ENCODE data around the gene ZNF438.
"Not testable (repeated sequence)": the region's sequence is repeated elsewhere in the genome, so short reads cannot be mapped to it uniquely, and the experiment has no call there.

The ZNF438 gene

GRCh38 chr10:30918651-30919050 lies 113.0 kb downstream of the ZNF438 start:
- no peaks in the 10 kb centered on the region for H3K36me3 ChIP-seq (ENCODE audit: control insufficient read depth, insufficient read depth, low read length)
- no peak overlapping the region for H3K27ac ChIP-seq (ENCODE audit: insufficient read depth, low read depth, low read length, poor library complexity, severe bottlenecking)
- no peaks in the 10 kb centered on the region for H3K4me1 ChIP-seq (ENCODE audit: control insufficient read depth, insufficient read depth, low read length)
- 93 to 95% methylated on average over 2 of the region's 2 CpGs for WGBS, 2 experiments
- H3K9me3 ChIP-seq (ENCODE audit: control insufficient read depth, low read length) = no peaks in the 10 kb centered on the region
- H3K27me3 ChIP-seq (ENCODE audit: control insufficient read depth, insufficient read depth, low read length, poor library complexity, severe bottlenecking) = no peaks in the 10 kb centered on the region
- H3K4me3 ChIP-seq (ENCODE audit: insufficient read depth, low read depth, low read length) = no peak overlapping the region

DNA sequence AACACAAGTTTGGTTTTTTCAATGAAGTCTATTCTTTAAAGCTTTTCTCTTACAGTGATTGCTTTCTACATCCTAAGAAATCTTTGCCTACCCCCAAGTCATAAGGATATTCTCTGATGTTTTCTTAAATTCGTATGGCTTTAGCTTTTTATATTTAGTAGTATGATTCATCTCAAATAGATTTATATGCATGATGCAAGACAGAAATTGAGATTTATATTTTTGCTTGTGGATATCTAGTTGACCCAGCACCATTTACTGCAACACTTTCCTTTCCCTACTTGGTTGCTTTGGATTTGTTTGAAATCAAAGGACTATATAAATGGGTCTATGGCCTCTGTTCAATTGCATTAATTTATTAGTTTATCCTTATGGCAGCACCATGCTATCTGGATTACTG lies 113.9 kb downstream of the ZNF438 start:
- no peaks in the 10 kb centered on the region for H3K27me3 ChIP-seq (ENCODE audit: control insufficient read depth, insufficient read depth, low read length, poor library complexity, severe bottlenecking)
- H3K4me3 ChIP-seq (ENCODE audit: insufficient read depth, low read depth, low read length) = no peak overlapping the region
- no peak overlapping the region for H3K27ac ChIP-seq (ENCODE audit: insufficient read depth, low read depth, low read length, poor library complexity, severe bottlenecking)
- 83% methylated on average over 1 of the region's 1 CpG; no CpG with 5 or more reads in 1 of the 2 experiments for WGBS, 2 experiments
- H3K36me3 ChIP-seq (ENCODE audit: control insufficient read depth, insufficient read depth, low read length) = no peaks in the 10 kb centered on the region
- H3K9me3 ChIP-seq (ENCODE audit: control insufficient read depth, low read length) = no peaks in the 10 kb centered on the region
- no peaks in the 10 kb centered on the region for H3K4me1 ChIP-seq (ENCODE audit: control insufficient read depth, insufficient read depth, low read length)

DNA sequence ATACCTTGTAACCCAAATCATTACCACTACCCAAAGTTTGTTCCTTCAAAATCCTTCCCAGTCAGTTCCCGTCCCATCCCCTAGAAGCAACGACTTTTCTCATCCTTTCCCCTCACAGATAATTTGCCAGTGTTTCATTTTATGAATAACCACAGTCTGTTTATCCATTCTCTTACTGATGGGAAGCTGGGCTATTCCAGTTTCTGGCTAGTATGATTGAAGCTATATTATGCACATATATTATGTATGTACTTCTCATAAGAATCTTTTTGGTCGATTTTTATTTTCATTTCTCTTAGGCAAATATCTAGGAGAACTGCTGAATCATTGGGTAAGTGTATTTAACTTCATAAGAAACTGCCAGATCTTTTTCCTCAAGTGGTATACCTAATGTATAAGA lies 114.6 kb downstream of the ZNF438 start:
- Histone ChIP-seq H3K27me3 (ENCODE audit: control insufficient read depth, insufficient read depth, low read length, poor library complexity, severe bottlenecking) (no peaks in the 10 kb centered on the region), H3K9me3 (ENCODE audit: control insufficient read depth, low read length) (no peaks in the 10 kb centered on the region), H3K4me3 (ENCODE audit: insufficient read depth, low read depth, low read length) (no peak overlapping the region), H3K4me1 (ENCODE audit: control insufficient read depth, insufficient read depth, low read length) (no peaks in the 10 kb centered on the region), H3K36me3 (ENCODE audit: control insufficient read depth, insufficient read depth, low read length) (no peaks in the 10 kb centered on the region), H3K27ac (ENCODE audit: insufficient read depth, low read depth, low read length, poor library complexity, severe bottlenecking) (no peak overlapping the region)
- WGBS, 2 experiments = 83 to 91% methylated on average over 2 to 3 of the region's 3 CpGs

DNA sequence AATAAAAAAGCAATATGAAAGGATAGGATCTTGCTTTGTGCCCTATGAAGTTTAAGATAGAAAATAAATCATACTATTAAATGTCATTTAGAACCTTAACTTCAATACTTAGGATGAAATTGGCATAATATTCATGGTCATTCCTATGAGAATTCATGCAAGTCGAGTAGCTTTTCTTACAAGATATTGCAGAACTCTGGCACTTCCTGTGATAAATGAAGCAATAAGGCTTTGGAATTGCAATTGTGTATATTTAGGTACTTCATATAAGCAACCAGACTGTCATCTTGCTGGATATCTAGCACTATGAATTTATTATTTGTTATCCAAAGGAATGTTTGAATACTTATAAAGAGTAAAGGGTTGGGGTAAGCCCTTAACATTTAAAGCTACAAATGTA lies 116.5 kb downstream of the ZNF438 start:
- Histone ChIP-seq H3K36me3 (ENCODE audit: control insufficient read depth, insufficient read depth, low read length) (no peaks in the 10 kb centered on the region), H3K27ac (ENCODE audit: insufficient read depth, low read depth, low read length, poor library complexity, severe bottlenecking) (no peak overlapping the region), H3K9me3 (ENCODE audit: control insufficient read depth, low read length) (no peaks in the 10 kb centered on the region), H3K4me3 (ENCODE audit: insufficient read depth, low read depth, low read length) (no peak overlapping the region), H3K27me3 (ENCODE audit: control insufficient read depth, insufficient read depth, low read length, poor library complexity, severe bottlenecking) (no peaks in the 10 kb centered on the region), H3K4me1 (ENCODE audit: control insufficient read depth, insufficient read depth, low read length) (no peaks in the 10 kb centered on the region)
- 80 to 83% methylated on average over 1 of the region's 1 CpG for WGBS, 2 experiments

DNA sequence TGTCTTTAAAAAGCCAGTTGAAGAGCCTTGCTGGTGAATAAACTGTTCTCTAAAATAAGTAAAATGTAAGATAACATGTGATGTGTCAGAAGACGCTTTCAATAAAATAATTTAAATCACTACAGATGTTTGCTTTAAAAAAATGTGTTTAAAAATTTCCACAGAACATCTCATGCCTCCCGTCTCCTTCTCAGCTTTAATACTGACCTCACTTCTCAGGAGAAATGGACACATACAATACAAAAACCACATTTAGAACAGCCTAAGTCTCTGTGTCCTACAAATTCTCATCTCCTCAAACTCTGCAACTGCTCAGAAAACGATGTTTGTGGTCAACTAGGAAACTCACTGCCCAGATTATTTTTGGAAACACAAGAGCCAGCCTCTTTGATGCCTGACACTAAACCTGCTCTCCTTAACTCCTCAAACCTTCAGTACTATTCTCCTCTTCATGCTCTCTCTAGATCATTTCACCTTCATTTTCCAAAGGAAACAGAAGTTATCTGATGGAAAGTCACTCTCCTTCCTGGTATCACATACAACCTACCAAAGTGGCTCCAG lies 120.3 kb downstream of the ZNF438 start:
- no peak overlapping the region for H3K4me3 ChIP-seq (ENCODE audit: insufficient read depth, low read depth, low read length)
- H3K27me3 ChIP-seq (ENCODE audit: control insufficient read depth, insufficient read depth, low read length, poor library complexity, severe bottlenecking) = no peaks in the 10 kb centered on the region
- H3K27ac ChIP-seq (ENCODE audit: insufficient read depth, low read depth, low read length, poor library complexity, severe bottlenecking) = no peak overlapping the region
- no peaks in the 10 kb centered on the region for H3K9me3 ChIP-seq (ENCODE audit: control insufficient read depth, low read length)
- no peaks in the 10 kb centered on the region for H3K36me3 ChIP-seq (ENCODE audit: control insufficient read depth, insufficient read depth, low read length)
- no peaks in the 10 kb centered on the region for H3K4me1 ChIP-seq (ENCODE audit: control insufficient read depth, insufficient read depth, low read length)
- WGBS, 2 experiments = 88 to 95% methylated on average over 2 to 3 of the region's 3 CpGs

DNA sequence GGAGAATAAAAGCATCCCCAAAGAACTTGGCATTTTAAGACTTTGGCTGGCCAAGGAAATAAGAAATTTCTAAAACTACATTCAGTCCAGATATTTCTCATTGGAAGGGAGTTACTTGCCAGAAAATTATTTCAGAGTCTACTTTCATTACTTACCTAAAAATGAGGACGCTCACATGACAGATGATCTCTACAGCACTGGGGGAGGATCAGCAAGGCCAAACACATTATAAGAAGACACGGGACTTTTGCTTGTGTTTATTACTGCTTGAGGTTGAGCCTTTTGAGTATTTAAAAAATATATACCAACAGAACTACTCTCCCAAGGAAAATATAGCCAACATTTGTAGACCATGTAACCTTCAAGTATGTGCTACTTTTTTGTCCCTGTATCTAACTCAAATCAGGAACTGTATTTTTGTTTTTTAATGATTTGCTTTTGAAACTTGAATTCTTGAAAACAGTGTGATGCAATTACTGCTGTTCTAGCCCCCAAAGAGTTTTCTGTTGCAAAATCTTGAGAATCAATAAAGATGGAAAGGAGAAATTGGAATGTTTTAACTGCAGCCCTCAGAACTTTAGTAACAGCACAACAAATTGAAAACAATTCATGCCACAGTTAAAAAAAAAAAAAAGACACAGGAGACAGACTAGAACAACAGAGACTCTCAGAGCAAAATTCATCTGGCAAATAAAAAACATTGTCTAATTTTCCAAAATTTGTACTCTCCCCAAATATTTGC lies 128.1 kb downstream of the ZNF438 start:
- Histone ChIP-seq H3K4me1 (ENCODE audit: control insufficient read depth, insufficient read depth, low read length) (no peaks in the 10 kb centered on the region), H3K9me3 (ENCODE audit: control insufficient read depth, low read length) (no peaks in the 10 kb centered on the region), H3K4me3 (ENCODE audit: insufficient read depth, low read depth, low read length) (no peak overlapping the region), H3K27ac (ENCODE audit: insufficient read depth, low read depth, low read length, poor library complexity, severe bottlenecking) (no peak overlapping the region), H3K27me3 (ENCODE audit: control insufficient read depth, insufficient read depth, low read length, poor library complexity, severe bottlenecking) (no peaks in the 10 kb centered on the region), H3K36me3 (ENCODE audit: control insufficient read depth, insufficient read depth, low read length) (no peaks in the 10 kb centered on the region)
- WGBS, 2 experiments = 91 to 96% methylated on average over 2 of the region's 2 CpGs

GRCh38 chr10:30902621-30903396 lies 128.9 kb downstream of the ZNF438 start:
- Histone ChIP-seq H3K36me3 (ENCODE audit: control insufficient read depth, insufficient read depth, low read length) (no peaks in the 10 kb centered on the region), H3K27me3 (ENCODE audit: control insufficient read depth, insufficient read depth, low read length, poor library complexity, severe bottlenecking) (no peaks in the 10 kb centered on the region), H3K9me3 (ENCODE audit: control insufficient read depth, low read length) (no peaks in the 10 kb centered on the region), H3K4me3 (ENCODE audit: insufficient read depth, low read depth, low read length) (no peak overlapping the region), H3K4me1 (ENCODE audit: control insufficient read depth, insufficient read depth, low read length) (no peaks in the 10 kb centered on the region), H3K27ac (ENCODE audit: insufficient read depth, low read depth, low read length, poor library complexity, severe bottlenecking) (no peak overlapping the region)
- WGBS, 2 experiments = 91 to 93% methylated on average over 37 of the region's 37 CpGs

DNA sequence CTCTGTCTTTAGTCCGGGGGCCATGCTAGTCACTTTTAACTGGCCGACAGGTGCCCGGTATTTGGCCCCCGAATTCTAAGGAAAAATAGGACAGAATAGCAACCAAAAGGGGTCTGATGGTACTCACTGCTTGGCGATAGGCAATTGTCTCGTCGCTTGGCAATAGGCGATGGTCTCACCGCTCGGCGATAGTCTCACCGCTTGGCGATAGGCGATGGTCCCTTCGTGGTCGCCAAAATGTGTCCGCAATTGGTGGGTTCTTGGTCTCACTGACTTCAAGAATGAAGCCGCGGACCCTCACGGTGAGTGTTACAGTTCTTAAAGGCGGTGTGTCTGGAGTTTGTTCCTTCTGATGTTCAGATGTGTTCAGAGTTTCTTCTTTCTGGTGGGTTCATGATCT lies 130.2 kb downstream of the ZNF438 start:
- not testable (repeated sequence) for H3K9me3 ChIP-seq (ENCODE audit: control insufficient read depth, low read length); H3K4me1 ChIP-seq (ENCODE audit: control insufficient read depth, insufficient read depth, low read length); H3K36me3 ChIP-seq (ENCODE audit: control insufficient read depth, insufficient read depth, low read length); H3K27ac ChIP-seq (ENCODE audit: insufficient read depth, low read depth, low read length, poor library complexity, severe bottlenecking); H3K4me3 ChIP-seq (ENCODE audit: insufficient read depth, low read depth, low read length); H3K27me3 ChIP-seq (ENCODE audit: control insufficient read depth, insufficient read depth, low read length, poor library complexity, severe bottlenecking)
- WGBS, 2 experiments = 94 to 97% methylated on average over 21 of the region's 21 CpGs

- WGBS, 2 experiments = 93 to 96% methylated on average over 1 of the region's 1 CpG
- H3K4me1 ChIP-seq (ENCODE audit: control insufficient read depth, insufficient read depth, low read length) = no peaks in the 10 kb centered on the region
- H3K9me3 ChIP-seq (ENCODE audit: control insufficient read depth, low read length) = no peaks in the 10 kb centered on the region
- no peak overlapping the region for H3K4me3 ChIP-seq (ENCODE audit: insufficient read depth, low read depth, low read length)
- no peak overlapping the region for H3K27ac ChIP-seq (ENCODE audit: insufficient read depth, low read depth, low read length, poor library complexity, severe bottlenecking)
- H3K27me3 ChIP-seq (ENCODE audit: control insufficient read depth, insufficient read depth, low read length, poor library complexity, severe bottlenecking) = no peaks in the 10 kb centered on the region
- H3K36me3 ChIP-seq (ENCODE audit: control insufficient read depth, insufficient read depth, low read length) = no peaks in the 10 kb centered on the region
Observed at GRCh38 chr10:30898964-30899363, 132.7 kb downstream of the ZNF438 start.

DNA sequence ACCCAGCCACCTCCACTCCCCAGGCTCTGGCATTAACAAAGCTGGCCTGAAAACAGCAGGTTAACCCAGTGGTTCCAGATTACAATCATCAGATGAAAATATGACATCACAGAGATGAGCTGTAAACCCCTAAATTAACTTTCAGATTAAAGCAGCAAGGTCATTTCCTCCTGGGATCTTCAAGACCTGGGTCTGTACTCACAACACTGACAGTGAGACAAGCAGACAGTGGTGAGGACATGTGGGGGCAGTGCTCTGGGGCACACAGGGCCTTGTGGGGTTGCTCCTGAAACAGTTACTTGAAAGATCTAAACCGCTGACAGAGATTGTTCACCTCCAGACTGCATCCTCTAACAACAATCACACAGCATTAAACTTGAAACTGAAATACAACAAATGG lies 134.1 kb downstream of the ZNF438 start:
- H3K4me3 ChIP-seq (ENCODE audit: insufficient read depth, low read depth, low read length) = no peak overlapping the region
- no peak overlapping the region for H3K27ac ChIP-seq (ENCODE audit: insufficient read depth, low read depth, low read length, poor library complexity, severe bottlenecking)
- 94 to 100% methylated on average over 1 of the region's 1 CpG for WGBS, 2 experiments
- no peaks in the 10 kb centered on the region for H3K4me1 ChIP-seq (ENCODE audit: control insufficient read depth, insufficient read depth, low read length)
- H3K9me3 ChIP-seq (ENCODE audit: control insufficient read depth, low read length) = no peaks in the 10 kb centered on the region
- H3K27me3 ChIP-seq (ENCODE audit: control insufficient read depth, insufficient read depth, low read length, poor library complexity, severe bottlenecking) = no peaks in the 10 kb centered on the region
- no peaks in the 10 kb centered on the region for H3K36me3 ChIP-seq (ENCODE audit: control insufficient read depth, insufficient read depth, low read length)
